Rectal smooth muscle tissue (tissue), 1 donor: ENCODE results near the gene COQ2.
"Not testable (repeated sequence)": the region's sequence is repeated elsewhere in the genome, so short reads cannot be mapped to it uniquely, and the experiment has no call there.

ENCODE experiments used
- H3K27ac ChIP-seq: one replicate; pipeline ENCODE4 v1.7.0; 2013; ENCODE audit warnings: low read depth, low read length, inconsistent platforms
- H3K27me3 ChIP-seq: one replicate; pipeline ENCODE4 v1.7.0; 2013; ENCODE audit warnings: low read length; ENCODE audit not compliant: control insufficient read depth, insufficient read depth
- H3K36me3 ChIP-seq: one replicate; pipeline ENCODE4 v1.7.0; 2013; ENCODE audit warnings: low read length; ENCODE audit not compliant: control insufficient read depth, insufficient read depth
- H3K4me1 ChIP-seq: one replicate; pipeline ENCODE4 v1.7.0; 2013; ENCODE audit warnings: low read length; ENCODE audit not compliant: control insufficient read depth, insufficient read depth
- H3K4me3 ChIP-seq: one replicate; pipeline ENCODE4 v1.7.0; 2013; ENCODE audit warnings: low read length
- H3K9ac ChIP-seq: one replicate; pipeline ENCODE4 v1.7.0; 2013; ENCODE audit warnings: low read length

COQ2 gene

DNA sequence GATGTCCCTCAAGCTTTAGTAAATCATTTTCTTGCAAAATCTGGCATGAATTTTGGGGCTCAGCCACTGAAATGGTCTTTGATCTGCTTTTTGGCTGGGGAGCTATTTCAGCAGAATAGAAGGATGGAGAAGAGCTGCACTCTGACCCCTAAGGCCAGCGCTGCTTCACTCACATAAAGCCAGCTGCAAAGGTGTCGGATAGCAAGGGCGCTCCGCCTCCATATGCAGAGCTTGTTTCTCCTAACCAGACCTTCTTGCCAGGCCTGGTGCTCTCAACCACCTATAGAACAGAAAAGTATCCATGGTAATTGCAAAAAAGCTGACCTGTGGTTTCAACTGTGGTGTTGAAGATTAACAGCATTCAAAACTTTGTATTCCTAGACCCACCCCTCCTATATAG lies 24.1 kb upstream of the COQ2 start:
- no peak overlapping the region for H3K9ac ChIP-seq
- no peaks in the 10 kb centered on the region for H3K36me3 ChIP-seq

DNA sequence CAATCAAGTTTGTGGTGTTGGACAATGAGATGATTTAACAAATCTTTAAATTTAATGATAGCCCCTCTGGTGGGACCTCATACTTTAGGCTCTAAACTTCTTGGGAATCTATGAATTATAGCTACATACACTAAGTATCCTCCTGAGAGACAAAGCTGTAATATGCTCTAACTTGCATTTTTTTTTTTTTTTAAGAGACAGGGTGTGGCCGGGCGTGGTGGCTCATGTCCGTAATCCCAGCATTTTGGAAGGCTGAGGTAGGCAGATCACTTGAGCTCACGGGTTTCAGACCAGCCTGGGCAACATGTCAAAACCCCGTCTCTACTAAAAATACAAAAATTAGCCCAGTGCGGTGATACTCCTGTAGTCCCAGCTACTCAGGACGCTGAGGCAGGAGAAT lies 23.3 kb upstream of the COQ2 start:
- no peak overlapping the region for H3K4me3 ChIP-seq
- H3K27ac ChIP-seq: no peak overlapping the region
- no peaks in the 10 kb centered on the region for H3K4me1 ChIP-seq
- no peaks in the 10 kb centered on the region for H3K36me3 ChIP-seq
- H3K9ac ChIP-seq: no peak overlapping the region
- no peaks in the 10 kb centered on the region for H3K27me3 ChIP-seq

More for the DNA sequence above, 24.1 kb upstream of the COQ2 start:
- Histone ChIP-seq H3K4me3 (no peak overlapping the region), H3K4me1 (no peaks in the 10 kb centered on the region), H3K27ac (no peak overlapping the region), H3K27me3 (no peaks in the 10 kb centered on the region)

DNA sequence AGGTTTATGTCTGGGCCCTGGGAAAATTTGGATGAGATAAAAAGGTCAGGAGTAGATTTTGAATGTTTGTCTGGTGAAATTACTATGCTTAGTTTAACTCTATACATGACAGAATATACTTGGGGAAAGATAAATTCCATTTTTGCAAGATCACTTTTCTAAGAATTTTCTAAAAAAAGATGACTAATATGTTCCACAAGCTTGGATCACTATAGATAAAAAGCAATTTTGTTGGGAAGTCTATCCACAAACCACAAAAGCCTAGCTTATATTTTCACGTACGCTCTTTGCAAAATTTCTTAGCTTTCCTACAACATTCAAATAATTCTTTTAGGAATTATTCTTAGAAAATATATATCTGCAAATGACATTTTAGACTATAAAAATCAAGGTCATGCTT lies 20.6 kb upstream of the COQ2 start:
- Histone ChIP-seq H3K36me3 (no peaks in the 10 kb centered on the region), H3K9ac (no peak overlapping the region), H3K27ac (no peak overlapping the region), H3K27me3 (no peaks in the 10 kb centered on the region), H3K4me3 (no peak overlapping the region), H3K4me1 (no peaks in the 10 kb centered on the region)

DNA sequence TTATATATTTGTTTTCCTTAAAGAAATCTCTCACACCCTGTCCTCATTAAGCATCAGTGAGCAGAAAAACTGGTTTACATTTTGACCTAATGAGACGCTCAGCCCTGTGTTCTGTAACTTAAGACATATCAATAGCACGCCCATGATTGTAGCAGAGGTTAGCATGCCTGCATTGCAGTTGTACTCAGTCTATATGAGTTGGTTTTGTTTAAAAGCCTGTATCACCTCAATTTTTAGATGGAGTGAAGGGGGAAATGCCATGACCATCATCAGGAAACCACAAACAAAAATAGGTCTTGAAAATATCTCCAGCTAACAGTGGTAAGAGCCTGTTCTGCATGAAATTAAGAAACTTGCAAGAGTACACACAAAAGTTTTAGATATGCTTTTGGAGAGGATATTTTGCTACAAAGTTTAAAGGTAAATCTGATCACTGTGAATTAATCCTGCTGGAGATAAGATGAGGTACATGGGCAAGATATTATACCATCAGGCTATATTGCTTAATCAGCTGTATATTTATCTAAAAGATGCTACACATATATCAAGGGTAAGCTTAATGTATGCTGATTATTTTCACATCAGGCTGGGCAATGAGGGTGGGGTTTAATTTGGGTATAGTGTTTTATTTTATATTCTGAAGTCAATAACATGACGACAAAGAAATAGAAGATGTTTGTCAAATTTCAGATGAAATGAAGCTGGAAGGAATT lies 13.1 kb upstream of the COQ2 start:
- H3K27ac ChIP-seq: no peak overlapping the region
- no peak overlapping the region for H3K9ac ChIP-seq
- no peak overlapping the region for H3K4me3 ChIP-seq
- H3K36me3 ChIP-seq: no peaks in the 10 kb centered on the region
- H3K4me1 ChIP-seq: no peaks in the 10 kb centered on the region
- H3K27me3 ChIP-seq: no peaks in the 10 kb centered on the region

DNA sequence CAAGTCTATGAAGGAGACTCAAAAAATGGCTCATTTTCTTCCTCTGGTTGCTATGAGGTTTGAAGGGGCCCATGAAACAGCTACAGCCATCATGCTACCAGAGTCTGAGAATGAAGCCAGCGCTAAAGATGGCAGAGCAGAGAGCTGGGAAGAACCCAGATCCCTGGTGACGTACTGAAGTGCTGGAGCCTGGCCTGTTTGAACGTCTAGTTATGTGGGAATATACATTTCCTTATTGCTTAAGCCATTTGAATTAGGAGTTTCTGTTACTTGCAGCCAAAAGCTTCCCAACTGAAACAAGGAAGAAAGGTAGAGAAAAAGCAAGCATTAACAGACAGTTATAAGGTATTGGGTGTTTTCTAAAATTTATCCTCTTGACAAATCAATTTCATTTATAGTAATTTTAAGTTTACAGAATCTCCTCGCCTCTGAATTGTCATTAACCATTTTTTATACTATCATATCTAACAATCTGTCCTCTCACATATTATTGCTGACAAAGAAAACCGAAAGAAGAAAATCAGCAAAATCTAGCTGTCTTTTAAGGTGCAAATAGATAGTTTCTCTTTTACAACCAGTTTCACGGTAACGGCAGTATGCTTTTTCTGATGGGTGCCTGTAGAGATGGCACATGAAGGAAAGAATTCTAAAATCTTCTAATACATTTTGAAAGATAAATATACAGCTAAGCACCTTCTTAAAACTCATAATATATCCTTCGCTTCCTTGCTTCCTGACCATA lies 8.9 kb upstream of the COQ2 start:
- no peak overlapping the region for H3K9ac ChIP-seq
- H3K36me3 ChIP-seq: no peaks in the 10 kb centered on the region
- H3K4me3 ChIP-seq: no peak overlapping the region
- H3K27ac ChIP-seq: no peak overlapping the region
- H3K4me1 ChIP-seq: no peaks in the 10 kb centered on the region
- H3K27me3 ChIP-seq: no peaks in the 10 kb centered on the region

DNA sequence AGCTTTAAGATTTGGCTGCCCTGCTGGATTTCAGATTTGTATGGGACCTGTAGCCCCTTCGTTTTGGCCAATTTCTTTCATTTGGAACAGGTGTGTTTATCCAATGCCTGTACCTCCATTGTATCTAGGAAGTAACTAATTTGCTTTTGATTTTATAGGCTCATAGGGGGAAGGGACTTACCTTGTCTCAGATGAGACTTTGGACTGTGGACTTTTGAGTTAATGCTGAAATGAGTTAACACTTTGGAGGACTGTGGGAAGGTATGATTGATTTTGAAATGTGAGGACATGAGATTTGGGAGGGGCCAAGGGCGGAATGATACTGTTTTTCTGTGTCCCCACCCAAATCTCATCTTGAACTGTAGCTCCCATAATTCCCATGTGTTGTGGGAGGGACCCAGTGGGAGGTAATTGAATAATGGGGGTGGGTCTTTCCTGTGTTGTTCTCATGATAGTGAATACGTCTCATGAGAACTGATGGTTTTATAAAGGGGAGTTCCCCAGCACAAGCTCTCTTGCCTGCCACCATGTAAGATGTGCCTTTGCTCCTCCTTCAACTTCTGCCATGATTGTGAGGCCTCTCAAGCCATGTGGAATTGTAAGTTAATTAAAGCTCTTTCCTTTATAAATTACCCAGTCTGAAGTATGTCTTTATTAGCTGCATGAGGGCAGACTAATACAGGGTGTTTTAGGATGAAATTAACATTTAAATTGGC lies 5.6 kb upstream of the COQ2 start:
- not testable (repeated sequence) for H3K27ac ChIP-seq, H3K4me1 ChIP-seq, H3K27me3 ChIP-seq, H3K9ac ChIP-seq, H3K4me3 ChIP-seq, H3K36me3 ChIP-seq

DNA sequence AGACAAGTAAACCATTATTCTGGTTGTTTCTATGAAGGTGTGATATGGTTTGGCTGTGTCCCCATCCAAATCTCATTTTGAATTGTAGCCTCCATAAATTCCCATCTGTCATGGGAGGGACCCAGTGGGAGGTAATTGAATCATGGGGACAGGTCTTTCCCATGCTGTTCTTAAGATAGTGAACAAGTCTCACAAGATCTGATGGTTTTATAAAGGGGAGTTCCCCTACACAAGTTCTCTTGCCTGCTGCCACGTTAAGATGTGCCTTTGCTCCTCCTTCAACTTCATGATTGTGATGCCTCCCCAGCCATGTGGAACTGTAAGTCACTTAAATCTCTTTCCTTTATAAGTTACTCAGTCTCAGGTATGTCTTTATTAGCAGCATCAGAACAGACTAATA lies 3.8 kb upstream of the COQ2 start:
- H3K27ac ChIP-seq, H3K4me1 ChIP-seq, H3K27me3 ChIP-seq, H3K9ac ChIP-seq, H3K36me3 ChIP-seq, H3K4me3 ChIP-seq: not testable (repeated sequence)

DNA sequence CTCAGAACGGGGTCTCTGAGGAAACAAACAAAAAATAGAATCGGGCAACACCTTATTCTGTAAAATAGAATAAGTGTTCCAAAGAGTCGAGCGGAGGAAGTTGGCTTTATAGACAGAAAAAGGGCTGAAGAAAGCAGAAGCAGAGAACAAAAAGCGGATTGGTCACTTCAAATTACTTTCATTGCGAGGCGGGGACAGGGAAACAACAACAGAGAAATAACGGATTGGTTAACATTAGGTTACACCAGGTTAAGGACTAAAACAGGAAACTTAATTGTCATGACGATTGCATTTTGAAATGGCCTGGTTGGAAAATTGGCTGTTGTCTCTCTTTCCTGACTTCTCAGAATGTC lies 433 bp upstream of the COQ2 start:
- Histone ChIP-seq H3K36me3 (no peaks in the 10 kb centered on the region), H3K27ac (peak overlapping the region; percentile 93), H3K9ac (peak overlapping the region; percentile 43), H3K4me3 (peak overlapping the region; percentile 89), H3K27me3 (no peaks in the 10 kb centered on the region), H3K4me1 (peaks cover 6% of the 10 kb centered on the region)

DNA sequence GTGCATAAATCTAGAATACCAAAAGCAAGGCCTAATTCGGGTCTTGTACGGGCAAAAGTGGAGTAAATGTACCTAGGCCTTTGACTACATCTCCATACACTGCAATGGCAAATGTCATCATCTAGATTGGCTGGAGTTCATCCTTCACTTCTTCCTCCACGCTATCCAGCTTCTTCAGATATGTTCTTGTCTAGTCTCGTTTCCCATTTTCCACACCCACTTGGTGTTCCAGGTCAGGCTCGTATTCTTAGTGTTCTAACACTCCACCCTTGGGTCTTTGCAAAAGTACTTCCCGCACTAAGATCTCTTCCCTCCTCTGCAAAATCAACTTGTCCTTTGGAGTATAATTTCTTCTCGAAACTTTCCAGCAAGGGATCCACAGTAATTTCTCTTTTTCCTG lies 1.4 kb downstream of the COQ2 start:
- Histone ChIP-seq H3K36me3 (no peaks in the 10 kb centered on the region), H3K4me3 (no peak overlapping the region), H3K9ac (no peak overlapping the region), H3K27ac (no peak overlapping the region), H3K27me3 (no peaks in the 10 kb centered on the region), H3K4me1 (peaks cover 6% of the 10 kb centered on the region)

DNA sequence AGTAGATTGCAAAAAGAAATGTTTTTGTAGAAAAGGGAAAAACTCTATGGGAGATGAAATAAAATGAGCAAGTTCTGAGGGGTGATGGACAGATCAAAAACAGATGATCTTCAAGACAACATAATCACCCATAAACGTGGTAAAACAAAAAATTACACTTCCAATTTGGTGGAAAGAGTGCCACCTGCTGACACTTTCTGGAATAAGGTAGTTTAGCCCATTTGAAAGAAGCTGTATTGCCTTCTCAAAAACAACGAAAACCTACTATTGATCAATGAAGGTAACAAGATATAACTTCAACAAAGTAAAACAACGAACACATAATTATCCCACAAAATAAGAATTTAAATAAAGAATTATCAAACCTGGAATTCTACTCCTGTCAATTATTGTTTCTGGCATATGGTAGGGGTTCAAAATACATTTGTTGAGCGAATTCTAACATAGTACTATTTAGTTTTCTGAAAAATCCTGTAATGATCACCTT lies 2.5 kb downstream of the COQ2 start:
- H3K4me1 ChIP-seq: peaks cover 6% of the 10 kb centered on the region
- no peak overlapping the region for H3K9ac ChIP-seq
- no peaks in the 10 kb centered on the region for H3K36me3 ChIP-seq
- no peak overlapping the region for H3K27ac ChIP-seq
- H3K4me3 ChIP-seq: no peak overlapping the region
- H3K27me3 ChIP-seq: no peaks in the 10 kb centered on the region

DNA sequence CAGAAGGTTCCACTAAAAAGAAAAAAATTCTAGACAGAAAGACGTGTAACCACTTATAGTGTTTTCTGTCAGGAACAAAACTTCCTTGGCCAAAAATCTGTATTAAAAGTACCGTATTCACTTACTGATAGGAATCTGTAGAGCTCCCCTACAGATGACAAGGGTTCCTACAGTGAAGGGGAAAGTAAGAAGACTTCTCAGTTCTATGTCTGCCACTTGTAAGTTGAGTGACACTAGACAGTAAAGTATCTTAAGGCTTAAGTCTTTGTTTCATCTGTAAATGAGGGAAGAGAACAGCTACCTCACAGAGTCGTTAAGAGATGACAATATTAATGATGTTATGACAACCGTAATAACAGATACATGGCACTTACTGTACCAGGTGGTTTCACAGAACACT lies 3.3 kb downstream of the COQ2 start:
- Histone ChIP-seq H3K36me3 (no peaks in the 10 kb centered on the region), H3K27me3 (no peaks in the 10 kb centered on the region), H3K27ac (no peak overlapping the region), H3K9ac (no peak overlapping the region), H3K4me3 (no peak overlapping the region), H3K4me1 (peaks cover 6% of the 10 kb centered on the region)

DNA sequence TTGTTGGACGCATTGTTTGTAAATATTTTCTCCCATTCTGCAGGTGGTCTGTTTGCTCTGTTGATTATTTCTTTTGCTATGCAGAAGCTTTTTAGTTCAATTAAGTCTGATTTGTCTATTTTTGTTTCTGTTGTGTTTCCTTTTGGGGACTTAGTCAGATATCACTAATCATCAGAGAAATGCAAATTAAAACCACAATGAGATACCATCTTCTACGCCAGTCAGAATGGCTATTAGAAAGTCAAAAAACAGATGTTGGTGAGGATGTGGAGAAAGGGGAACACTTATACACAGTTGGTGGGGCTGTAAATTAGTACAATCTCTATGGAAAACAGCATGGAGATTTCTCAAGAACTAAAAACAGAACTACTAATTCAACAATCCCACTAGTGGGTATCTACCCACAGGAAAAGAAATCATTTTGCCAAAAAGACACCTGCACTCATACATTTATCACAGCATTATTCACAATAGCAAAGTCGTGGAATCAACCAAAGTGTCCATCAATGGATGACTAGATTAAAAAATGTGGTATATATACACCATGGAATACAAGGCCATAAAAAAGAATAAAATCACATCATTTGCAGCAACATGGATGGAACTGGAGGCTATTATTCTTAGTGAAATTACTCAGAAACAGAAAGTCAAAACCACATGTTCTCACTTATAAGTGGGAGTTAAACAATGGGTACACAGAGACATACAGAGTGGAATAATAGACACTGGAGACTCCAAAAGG lies 8.1 kb downstream of the COQ2 start:
- no peaks in the 10 kb centered on the region for H3K27me3 ChIP-seq
- H3K4me1 ChIP-seq: no peaks in the 10 kb centered on the region
- H3K9ac ChIP-seq: no peak overlapping the region
- no peak overlapping the region for H3K4me3 ChIP-seq
- H3K27ac ChIP-seq: no peak overlapping the region
- no peaks in the 10 kb centered on the region for H3K36me3 ChIP-seq
